SK-N-SH (cell line): Measurements from ENCODE around the gene UNC119. TPM values are rescaled to one million over a fixed set of nuclear protein-coding genes. Genes with fewer than 3 reads are reported as not detected.

ENCODE experiments used
- CTCF ChIA-PET: fragments of 300-600, 350-600 bp; formaldehyde crosslinking; extraction: SDS; loops from one replicate; lab custom pipeline; 2021; lab: Yijun Ruan, JAX
- POLR2A ChIA-PET: fragments of 350-600 bp; sonication (Branson Sonifier 250); formaldehyde crosslinking; extraction: SDS; loops from one replicate; lab custom pipeline; 2020; ENCODE audit warnings: antibody characterized with exemption, inconsistent platforms; lab: Yijun Ruan, JAX
- DNase-seq: peaks from one replicate; pipeline ENCODE4 v3.0.0; 2012
- H2AFZ ChIP-seq: fragments of 200-600 bp; sonication (generic); 2 replicates; pipeline ENCODE4 v1.8.1; 2016; ENCODE audit warnings: antibody characterized with exemption, mild to moderate bottlenecking, low read depth
- H3F3A ChIP-seq: fragments of 200-600 bp; sonication (generic); replicated peaks from 2 replicates; pipeline ENCODE3; 2016; ENCODE audit warnings: antibody characterized with exemption, mild to moderate bottlenecking; ENCODE audit not compliant: insufficient read depth
- H3K27ac ChIP-seq, 2 experiments: fragments of 200-500 bp in 1 of 2; fragments of 200-600 bp in 1 of 2; sonication (Bioruptor generic) in 1 of 2; sonication (generic), shearing (Covaris generic) in 1 of 2; 2 replicates each; pipeline versions ENCODE4 v1.5.1 to v1.6.1; 2014 to 2016; ENCODE audit warnings: low read depth in 2 of 2, inconsistent platforms in 1 of 2, low read length in 1 of 2, mild to moderate bottlenecking in 1 of 2, mixed read lengths in 1 of 2
- H3K27me3 ChIP-seq: fragments of 200-600 bp; sonication (generic), shearing (Covaris generic); 2 replicates; pipeline ENCODE4 v1.6.1; 2016; ENCODE audit warnings: mixed run types; ENCODE audit not compliant: insufficient read depth
- H3K36me3 ChIP-seq, 2 experiments: fragments of 200-500 bp in 1 of 2; fragments of 200-600 bp in 1 of 2; sonication (Bioruptor generic) in 1 of 2; sonication (generic) in 1 of 2; replicated peaks in 1 of 2; 2 replicates each; pipeline versions ENCODE3 to v1.5.1; 2014 to 2016; ENCODE audit warnings: low read length in 1 of 2, mild to moderate bottlenecking in 1 of 2; ENCODE audit not compliant: insufficient read depth in 2 of 2, control insufficient read depth in 1 of 2
- H3K4me1 ChIP-seq, 2 experiments: fragments of 200-500 bp in 1 of 2; fragments of 200-600 bp in 1 of 2; sonication (Bioruptor generic) in 1 of 2; sonication (generic), shearing (Covaris generic) in 1 of 2; 2 replicates each; pipeline versions ENCODE4 v1.5.1 to v1.6.1; 2014 to 2016; ENCODE audit warnings: low read depth in 1 of 2, low read length in 1 of 2, mixed run types in 1 of 2; ENCODE audit not compliant: insufficient read depth in 2 of 2, control insufficient read depth in 1 of 2
- H3K4me2 ChIP-seq: fragments of 200-600 bp; sonication (generic), shearing (Covaris generic); 2 replicates; pipeline ENCODE4 v1.6.1; 2017; ENCODE audit warnings: mixed run types
- H3K4me3 ChIP-seq, 2 experiments: fragments of 200-500 bp in 1 of 2; fragments of 200-600 bp in 1 of 2; sonication (Bioruptor generic) in 1 of 2; sonication (generic), shearing (Covaris generic) in 1 of 2; 2 replicates each; pipeline versions ENCODE4 v1.5.1 to v1.8.1; 2014 to 2016; ENCODE audit warnings: low read depth in 2 of 2, inconsistent platforms in 1 of 2, low read length in 1 of 2, mild to moderate bottlenecking in 1 of 2, mixed read lengths in 1 of 2, moderate library complexity in 1 of 2
- H3K79me2 ChIP-seq: fragments of 200-600 bp; sonication (generic); 2 replicates; pipeline ENCODE4 v1.8.1; 2017; ENCODE audit warnings: mild to moderate bottlenecking; ENCODE audit not compliant: insufficient read depth
- H3K9ac ChIP-seq: fragments of 200-600 bp; sonication (generic); 2 replicates; pipeline ENCODE4 v1.6.1; 2017; ENCODE audit warnings: mixed run types
- H3K9me2 ChIP-seq: fragments of 200-600 bp; sonication (generic); 2 replicates; pipeline ENCODE4 v1.6.1; 2017; ENCODE audit warnings: mixed run types
- H3K9me3 ChIP-seq: fragments of 200-600 bp; sonication (generic); 2 replicates; pipeline ENCODE4 v1.6.1; 2017; ENCODE audit warnings: mixed run types, mild to moderate bottlenecking, moderate library complexity
- H4K20me1 ChIP-seq: fragments of 200-600 bp; sonication (generic); 2 replicates; pipeline ENCODE4 v1.6.1; 2017; ENCODE audit warnings: mild to moderate bottlenecking, mixed run types; ENCODE audit not compliant: insufficient read depth
- CHD2 ChIP-seq: fragments of 150-350 bp; IDR thresholded peaks from 2 replicates; pipeline ENCODE4 v1.6.1; 2018; ENCODE audit warnings: low read length; ENCODE audit not compliant: partially characterized antibody
- ELF1 ChIP-seq: IDR thresholded peaks from 2 replicates; pipeline ENCODE4 v1.4.0; 2012
- FOSL2 ChIP-seq: IDR thresholded peaks from 2 replicates; pipeline ENCODE4 v1.4.0; 2012; ENCODE audit warnings: low read depth, mild to moderate bottlenecking, moderate library complexity, borderline replicate concordance
- FOXJ3 ChIP-seq: sonication (generic); formaldehyde crosslinking; IDR thresholded peaks from 2 replicates; pipeline ENCODE4 v1.5.1; 2020; ENCODE audit warnings: mild to moderate bottlenecking, missing genetic modification reagents
- FOXM1 ChIP-seq: IDR thresholded peaks from 2 replicates; pipeline ENCODE4 v1.4.0; 2012; ENCODE audit warnings: low read depth, mild to moderate bottlenecking
- GATA2 ChIP-seq: sonication (generic); formaldehyde crosslinking; IDR thresholded peaks from 2 replicates; pipeline ENCODE4 v1.5.0; 2020; ENCODE audit warnings: mild to moderate bottlenecking, missing genetic modification reagents
- MEF2A ChIP-seq: IDR thresholded peaks from 2 replicates; pipeline ENCODE4 v1.4.0; 2012; ENCODE audit warnings: low read depth, borderline replicate concordance
- MXI1 ChIP-seq: IDR thresholded peaks from 2 replicates; pipeline ENCODE4 v1.6.1; 2012; ENCODE audit warnings: mild to moderate bottlenecking, low read depth, low read length, improper control_type of control experiment
- NFIC ChIP-seq: IDR thresholded peaks from 2 replicates; pipeline ENCODE4 v1.4.0; 2012; ENCODE audit warnings: borderline replicate concordance
- NRF1 ChIP-seq: IDR thresholded peaks from 2 replicates; pipeline ENCODE4 v1.6.1; 2012; ENCODE audit warnings: low read depth, mild to moderate bottlenecking, low read length
- PBX3 ChIP-seq: IDR thresholded peaks from 2 replicates; pipeline ENCODE4; 2012
- RAD21 ChIP-seq: IDR thresholded peaks from 2 replicates; pipeline ENCODE4 v1.6.1; 2012; ENCODE audit warnings: mild to moderate bottlenecking, low read length
- RXRA ChIP-seq: IDR thresholded peaks from 2 replicates; pipeline ENCODE4 v1.4.0; 2012; ENCODE audit warnings: low read depth, mild to moderate bottlenecking, borderline replicate concordance
- TAF1 ChIP-seq: IDR thresholded peaks from 2 replicates; pipeline ENCODE4 v1.6.1; 2012; ENCODE audit warnings: low read depth, mild to moderate bottlenecking, low read length, moderate library complexity, borderline replicate concordance
- TCF12 ChIP-seq: IDR thresholded peaks from 2 replicates; pipeline ENCODE4 v1.4.0; 2012
- TEAD4 ChIP-seq: IDR thresholded peaks from 2 replicates; pipeline ENCODE4 v1.4.0; 2012; ENCODE audit warnings: mild to moderate bottlenecking, borderline replicate concordance; ENCODE audit not compliant: insufficient read depth
- USF1 ChIP-seq: IDR thresholded peaks from 2 replicates; pipeline ENCODE4 v1.4.0; 2012; ENCODE audit warnings: low read depth, borderline replicate concordance
- YY1 ChIP-seq: IDR thresholded peaks from 2 replicates; pipeline ENCODE4 v1.4.0; 2012; ENCODE audit warnings: low read depth, mild to moderate bottlenecking
- ZBTB33 ChIP-seq: IDR thresholded peaks from 2 replicates; pipeline ENCODE4 v1.4.0; 2012; ENCODE audit warnings: low read depth, borderline replicate concordance
- WGBS: methylation state at CpG from one replicate; pipeline ENCODE4 v1.1.6; 2017; ENCODE audit warnings: low lambda C conversion rate; 5-methylcytosine and 5-hydroxymethylcytosine counted together
- polyA plus RNA-seq, 3 experiments: library from polyadenylated mRNA; depleted of rRNA; stranded (reverse); fragments of >200 nt; gene quantifications; 2 replicates each; pipeline ENCODE4 v1.2.3, GENCODE V29; 2012
- TF ChIP-seq, protein P1 (sequence below): fragments of 150-350 bp; IDR thresholded peaks from 2 replicates; pipeline ENCODE4 v1.6.1; 2017; ENCODE audit warnings: antibody characterized with exemption, low read length, low read depth, borderline replicate concordance

UNC119 gene
- polyA plus RNA-seq, 1 of the 3 experiments (the other 2 are of a cell fraction) = 89.9 TPM

DNA sequence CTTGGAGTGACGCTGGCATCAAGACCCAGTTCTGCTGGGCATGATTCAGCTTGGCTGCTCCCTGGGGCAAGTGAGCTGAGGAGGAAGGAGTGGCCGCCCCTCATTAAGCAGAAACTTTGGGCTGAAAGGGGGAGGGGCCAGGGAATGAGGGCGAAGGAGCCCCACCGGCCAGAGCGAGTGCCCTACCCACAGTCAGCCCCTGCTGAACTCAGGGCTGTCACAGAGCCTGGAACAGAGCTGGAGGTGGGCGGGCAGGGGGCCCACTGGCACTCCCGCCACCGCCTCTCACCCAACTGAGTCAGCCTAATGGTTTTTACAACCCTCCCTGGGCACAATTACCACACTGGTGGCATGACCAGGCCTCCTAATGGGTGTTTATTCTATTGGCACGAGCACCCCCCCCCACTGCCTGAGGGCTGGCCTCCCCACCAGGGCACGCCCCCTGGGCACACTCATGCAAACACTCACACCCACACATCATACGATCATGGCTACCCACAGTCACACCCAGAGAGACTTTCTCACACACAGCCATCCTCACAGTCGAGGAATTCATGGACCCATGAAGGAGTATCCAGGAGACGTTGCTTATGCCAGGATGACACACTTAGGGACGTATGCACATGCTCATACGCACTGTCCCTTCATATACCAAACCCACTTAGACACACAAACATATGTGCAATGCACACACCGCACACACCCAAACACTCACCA, 19.2 kb downstream of the UNC119 start:
- WGBS = 72% methylated on average over 16 of the region's 16 CpGs
- no peak for TF ChIP-seq NRF1
- no peak for TF ChIP-seq MEF2A
- TF ChIP-seq PBX3 = no peak
- TF ChIP-seq FOSL2 = no peak
- no peak for TF ChIP-seq GATA2 (CRISPR knock-in tag)
- TF ChIP-seq, protein P1, sequence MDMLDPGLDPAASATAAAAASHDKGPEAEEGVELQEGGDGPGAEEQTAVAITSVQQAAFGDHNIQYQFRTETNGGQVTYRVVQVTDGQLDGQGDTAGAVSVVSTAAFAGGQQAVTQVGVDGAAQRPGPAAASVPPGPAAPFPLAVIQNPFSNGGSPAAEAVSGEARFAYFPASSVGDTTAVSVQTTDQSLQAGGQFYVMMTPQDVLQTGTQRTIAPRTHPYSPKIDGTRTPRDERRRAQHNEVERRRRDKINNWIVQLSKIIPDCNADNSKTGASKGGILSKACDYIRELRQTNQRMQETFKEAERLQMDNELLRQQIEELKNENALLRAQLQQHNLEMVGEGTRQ = no peak
- TF ChIP-seq MXI1 = no peak
- no peak for TF ChIP-seq NFIC
- no peak for TF ChIP-seq TAF1
- TF ChIP-seq TCF12 = no peak
- no peak for TF ChIP-seq ELF1
- TF ChIP-seq USF1 = no peak
- TF ChIP-seq TEAD4 = no peak
- TF ChIP-seq FOXJ3 (CRISPR knock-in tag) = no peak
- no peak for TF ChIP-seq RXRA
- no peak for TF ChIP-seq YY1
- TF ChIP-seq RAD21 = no peak
- no peak for TF ChIP-seq ZBTB33
- TF ChIP-seq CHD2 = no peak
- no peak for TF ChIP-seq FOXM1
- TF ChIP-seq, all 33 proteins: peak for 0
- no peak for DNase-seq
- CTCF ChIA-PET = interaction anchor here (1.2 to 6.3 kb wide), 3 partner anchors 14 to 39 kb away, joined by 3 to 47 read pairs (median 6); no protein-coding TSS in a partner anchor
- Histone ChIP-seq H3K79me2 (no peaks in the 10 kb centered on the region), H3K4me2 (no peak overlapping the region), H3K9me3 (no peaks in the 10 kb centered on the region), H3K9me2 (no peaks in the 10 kb centered on the region), H2AFZ (no peak overlapping the region), H3K27me3 (peaks cover 10% of the 10 kb centered on the region; the same call in 1 of the 2 replicates), H3K4me1 (no peaks in the 10 kb centered on the region), H3K4me3 (no peak overlapping the region), H3K9ac (no peak overlapping the region), H3K27ac (no peak overlapping the region), H3F3A (no peaks in the 10 kb centered on the region), H4K20me1 (no peaks in the 10 kb centered on the region), H3K36me3 (no peaks in the 10 kb centered on the region)
- POLR2A ChIA-PET = no interaction called here
